Adrenal gland (tissue), 12 donors: ENCODE results near the gene EPHA10. TPM values are rescaled to one million over a fixed set of nuclear protein-coding genes. Genes with fewer than 3 reads are reported as not detected.

Experiments used
- DNase-seq, 7 donors: peaks; one replicate each; pipeline ENCODE4 v3.0.0-alpha.2; 2019 to 2020
- H3K27ac ChIP-seq, 5 donors: fragments of 200-600 bp; sonication (generic) in 4 of 5; 1 replicate in 3 of 5; 2 replicates in 2 of 5; pipeline versions ENCODE4 v1.5.1 to v1.8.0; 2016 to 2020; ENCODE audit warnings: mild to moderate bottlenecking in 1 of 5
- H3K27me3 ChIP-seq: fragments of 200-600 bp; 2 replicates; pipeline ENCODE4 v1.8.0; 2021
- H3K36me3 ChIP-seq, 2 donors: fragments of 200-600 bp; replicated peaks in 1 of 2; 1 replicate in 1 of 2; 2 replicates in 1 of 2; pipeline versions ENCODE4 v1.5.1 to v1.8.0; 2018 to 2022
- H3K4me1 ChIP-seq, 2 donors: fragments of 200-600 bp; replicated peaks in 1 of 2; 1 replicate in 1 of 2; 2 replicates in 1 of 2; pipeline versions ENCODE4 v1.5.1 to v1.8.0; 2018 to 2021
- H3K4me3 ChIP-seq, 4 donors: fragments of 200-600 bp; sonication (generic) in 3 of 4; one replicate each; pipeline ENCODE4 v1.5.1; 2016 to 2018
- H3K9me3 ChIP-seq, 3 donors: fragments of 200-600 bp; sonication (generic) in 1 of 3; replicated peaks in 1 of 3; 1 replicate in 2 of 3; 2 replicates in 1 of 3; pipeline versions ENCODE4 v1.5.1 to v1.8.0; 2016 to 2021
- CTCF ChIP-seq, 6 experiments: fragments of 450-650 bp in 4 of 6; fragments of 200-600 bp in 2 of 6; sonication (generic) in 1 of 6; IDR thresholded peaks; 1 replicate in 5 of 6; 2 replicates in 1 of 6; pipeline versions ENCODE4 v1.5.1 to v1.8.0; 2016 to 2021; ENCODE audit warnings: antibody characterized with exemption in 6 of 6, mild to moderate bottlenecking in 2 of 6, moderate library complexity in 1 of 6
- POLR2A ChIP-seq, 2 donors: fragments of 450-650 bp; IDR thresholded peaks; one replicate each; pipeline ENCODE4 v1.6.1; 2017; ENCODE audit warnings: antibody characterized with exemption in 2 of 2, mild to moderate bottlenecking in 2 of 2, moderate library complexity in 1 of 2
- WGBS, 4 donors: extraction: QIAGEN DNeasy Blood & Tissue Kit in 2 of 4; methylation state at CpG; one replicate each; pipeline versions ENCODE4 v1.1.5 to v1.1.7; 2013 to 2017; 5-methylcytosine and 5-hydroxymethylcytosine counted together
- intact Hi-C, 2 donors: fragments of 100-400 bp; cut with DNase I; formaldehyde crosslinking; loops; one replicate each; pipeline versions ENCODE4 v1.14.1 to v1.15.0; 2022 to 2023
- polyA plus RNA-seq, 3 donors: library from polyadenylated mRNA; stranded (reverse); fragments of 200-250 nt in 2 of 3; fragments of 350-450 nt in 1 of 3; fragmentation: Illumina TruSeq in 1 of 3; extraction: RNeasy Lipid Tissue Mini Kit (QIAGEN cat#74804) in 1 of 3; gene quantifications; one replicate each; pipeline ENCODE4 v1.2.3, GENCODE V29; 2013 to 2014
- total RNA-seq, 9 donors: library from RNA; depleted of rRNA in 4 of 9; stranded (reverse); fragments of >200 nt in 4 of 9; fragments of 120-200 nt in 1 of 9; fragmentation: NEBNext Ultra II Directional in 1 of 9; extraction: Animal tissue kit (Norgen Biotek cat#: 25700) in 1 of 9; gene quantifications; one replicate each; pipeline versions ENCODE4 v1.1.0 to v1.2.4, GENCODE V29; 2013 to 2023
- donor health status: healthy with polysubstance abuse.
- donor health status: Bipolar disorder and iron deficiency.
- donor health status: DM: yes; HTN: yes; CAD: no.
- donor health status: DM: no; HTN: no; CAD: no.
- donor health status: DM: no; HTN: no; CAD: no.
- donor health status: DM: yes; HTN: yes; CAD: no.

The EPHA10 gene
- total and polyA plus RNA-seq, 12 donors = 0.06 to 3.9 (median 0.48) TPM

- Histone ChIP-seq H3K27ac (no peak overlapping the region), H3K9me3 (no peaks in the 10 kb centered on the region), H3K36me3 (no peaks in the 10 kb centered on the region), H3K4me1 (no peaks in the 10 kb centered on the region), H3K4me3 (no peak overlapping the region), H3K27me3 (no peaks in the 10 kb centered on the region)
- no peak for DNase-seq
- intact Hi-C loops = no loop called here
- WGBS, 4 donors = 70 to 76% (median 72%) methylated on average over 11 to 14 of the region's 14 CpGs
- TF ChIP-seq POLR2A (IDR thresholded peaks at IDR 0.05) (no peak), CTCF (IDR thresholded peaks at IDR 0.05) (no peak)
These were observed 38.9 kb downstream of the EPHA10 start for GRCh38 chr1:37725851-37726613.

GRCh38 chr1:37724575-37724974, 40.3 kb downstream of the EPHA10 start:
- 86 to 93% (median 87%) methylated on average over 6 of the region's 6 CpGs for WGBS, 4 donors
- no peak for DNase-seq
- no peaks in the 10 kb centered on the region for H3K27me3 ChIP-seq
- TF ChIP-seq POLR2A (IDR thresholded peaks at IDR 0.05) (no peak), CTCF (IDR thresholded peaks at IDR 0.05) (no peak)
- no peak overlapping the region for H3K4me3 ChIP-seq
- intact Hi-C loops = no loop called here
- H3K9me3 ChIP-seq = no peaks in the 10 kb centered on the region
- no peaks in the 10 kb centered on the region for H3K36me3 ChIP-seq
- H3K4me1 ChIP-seq = no peaks in the 10 kb centered on the region
- no peak overlapping the region for H3K27ac ChIP-seq

GRCh38 chr1:37723390-37724078, 41.4 kb downstream of the EPHA10 start:
- Histone ChIP-seq H3K36me3 (no peaks in the 10 kb centered on the region), H3K4me3 (no peak overlapping the region), H3K27me3 (no peaks in the 10 kb centered on the region), H3K4me1 (no peaks in the 10 kb centered on the region), H3K27ac (no peak overlapping the region), H3K9me3 (no peaks in the 10 kb centered on the region)
- DNase-seq = peak in 1 of 7 donors; percentile 18
- intact Hi-C loops = no loop called here
- WGBS, 4 donors = 57 to 76% (median 58%) methylated on average over 9 to 11 of the region's 11 CpGs
- TF ChIP-seq CTCF (IDR thresholded peaks at IDR 0.05) (no peak), POLR2A (IDR thresholded peaks at IDR 0.05) (no peak)

- WGBS, 4 donors = 88 to 94% (median 90%) methylated on average over 6 of the region's 6 CpGs
- Histone ChIP-seq H3K9me3 (no peaks in the 10 kb centered on the region), H3K36me3 (no peaks in the 10 kb centered on the region), H3K27ac (no peak overlapping the region), H3K4me3 (no peak overlapping the region), H3K4me1 (no peaks in the 10 kb centered on the region), H3K27me3 (no peaks in the 10 kb centered on the region)
- no peak for TF ChIP-seq CTCF (IDR thresholded peaks at IDR 0.05)
- TF ChIP-seq POLR2A (IDR thresholded peaks at IDR 0.05) = no peak
- intact Hi-C loops = no loop called here
- DNase-seq = no peak
These were observed 41.9 kb downstream of the EPHA10 start for GRCh38 chr1:37723072-37723389.
